Astrocyte (in vitro differentiated cells and primary cell): ENCODE measurements around the gene C1QTNF1. TPM values are rescaled to one million over a fixed set of nuclear protein-coding genes. Genes with fewer than 3 reads are reported as not detected.

ENCODE experiments used
- DNase-seq: peaks from one replicate; pipeline ENCODE4 v3.0.0-alpha.2; 2010; ENCODE audit warnings: low read depth
- FAIRE-seq: peaks from 2 replicates; lab custom pipeline; 2011; peaks lifted over from hg19 to GRCh38; lab: Jason Lieb, UNC
- H2AFZ ChIP-seq: 2 replicates; pipeline ENCODE4 v1.6.0; 2012; ENCODE audit warnings: low read depth, low read length, inconsistent platforms
- H3K27ac ChIP-seq: 2 replicates; pipeline ENCODE4 v1.5.1; 2011; ENCODE audit warnings: low read depth, low read length, inconsistent platforms
- H3K27me3 ChIP-seq: 2 replicates; pipeline ENCODE4 v1.6.0; 2011; ENCODE audit warnings: low read length, inconsistent platforms; ENCODE audit not compliant: insufficient read depth
- H3K36me3 ChIP-seq: 2 replicates; pipeline ENCODE4 v1.5.1; 2011; ENCODE audit warnings: low read length, inconsistent platforms; ENCODE audit not compliant: insufficient read depth
- H3K4me1 ChIP-seq: 2 replicates; pipeline ENCODE4 v1.5.1; 2011; ENCODE audit warnings: low read length, inconsistent platforms; ENCODE audit not compliant: insufficient read depth
- H3K4me2 ChIP-seq: 2 replicates; pipeline ENCODE4 v1.6.0; 2012; ENCODE audit warnings: low read length, inconsistent platforms
- H3K4me3 ChIP-seq: 2 replicates; pipeline ENCODE4 v1.5.1; 2011; ENCODE audit warnings: low read depth, mild to moderate bottlenecking, low read length, inconsistent platforms; ENCODE audit not compliant: insufficient read depth
- H3K79me2 ChIP-seq: 2 replicates; pipeline ENCODE4 v1.6.0; 2012; ENCODE audit warnings: mild to moderate bottlenecking, low read length, inconsistent platforms; ENCODE audit not compliant: insufficient read depth
- H3K9ac ChIP-seq: 2 replicates; pipeline ENCODE4 v1.6.0; 2012; ENCODE audit warnings: mild to moderate bottlenecking, low read length, inconsistent platforms
- H3K9me3 ChIP-seq: 2 replicates; pipeline ENCODE4 v1.5.1; 2012; ENCODE audit warnings: low read depth, mild to moderate bottlenecking, low read length, inconsistent platforms; ENCODE audit not compliant: insufficient read depth
- H4K20me1 ChIP-seq: 2 replicates; pipeline ENCODE4 v1.6.0; 2012; ENCODE audit warnings: low read length, inconsistent platforms; ENCODE audit not compliant: insufficient read depth
- H3K27ac Mint-ChIP-seq: one replicate; pipeline ENCODE4 v1.8.0; 2021; ENCODE audit warnings: mild to moderate bottlenecking, mixed read lengths; ENCODE audit not compliant: unreplicated experiment
- H3K27me3 Mint-ChIP-seq: one replicate; pipeline ENCODE4 v1.8.0; 2021; ENCODE audit warnings: low read depth, mixed read lengths; ENCODE audit not compliant: unreplicated experiment
- H3K36me3 Mint-ChIP-seq: one replicate; pipeline ENCODE4 v1.8.0; 2021; ENCODE audit warnings: low read depth, mixed read lengths; ENCODE audit not compliant: unreplicated experiment
- H3K4me1 Mint-ChIP-seq: one replicate; pipeline ENCODE4 v1.8.0; 2021; ENCODE audit warnings: low read depth, mixed read lengths; ENCODE audit not compliant: unreplicated experiment
- H3K4me3 Mint-ChIP-seq: one replicate; pipeline ENCODE4 v1.8.0; 2021; ENCODE audit warnings: mild to moderate bottlenecking, moderate library complexity, mixed read lengths; ENCODE audit not compliant: unreplicated experiment
- H3K9me3 Mint-ChIP-seq: one replicate; pipeline ENCODE4 v1.8.0; 2021; ENCODE audit warnings: mild to moderate bottlenecking, mixed read lengths; ENCODE audit not compliant: unreplicated experiment
- EZH2 ChIP-seq: IDR thresholded peaks from 2 replicates; pipeline ENCODE4 v1.6.1; 2012; ENCODE audit warnings: mild to moderate bottlenecking, low read length, inconsistent platforms; ENCODE audit not compliant: insufficient read depth
- total RNA-seq: library from RNA; stranded (reverse); gene quantifications from 2 replicates; pipeline ENCODE4 v1.2.1, GENCODE V29; 2021
- TF ChIP-seq, protein P1 (sequence below): IDR thresholded peaks from 2 replicates; pipeline ENCODE4 v1.5.1; 2011; ENCODE audit warnings: low read depth, mild to moderate bottlenecking, inconsistent platforms, low read length, moderate library complexity; ENCODE audit not compliant: insufficient read depth

Gene C1QTNF1
- total RNA-seq, 1 donor from 2014 or later: 2.2 TPM

DNA sequence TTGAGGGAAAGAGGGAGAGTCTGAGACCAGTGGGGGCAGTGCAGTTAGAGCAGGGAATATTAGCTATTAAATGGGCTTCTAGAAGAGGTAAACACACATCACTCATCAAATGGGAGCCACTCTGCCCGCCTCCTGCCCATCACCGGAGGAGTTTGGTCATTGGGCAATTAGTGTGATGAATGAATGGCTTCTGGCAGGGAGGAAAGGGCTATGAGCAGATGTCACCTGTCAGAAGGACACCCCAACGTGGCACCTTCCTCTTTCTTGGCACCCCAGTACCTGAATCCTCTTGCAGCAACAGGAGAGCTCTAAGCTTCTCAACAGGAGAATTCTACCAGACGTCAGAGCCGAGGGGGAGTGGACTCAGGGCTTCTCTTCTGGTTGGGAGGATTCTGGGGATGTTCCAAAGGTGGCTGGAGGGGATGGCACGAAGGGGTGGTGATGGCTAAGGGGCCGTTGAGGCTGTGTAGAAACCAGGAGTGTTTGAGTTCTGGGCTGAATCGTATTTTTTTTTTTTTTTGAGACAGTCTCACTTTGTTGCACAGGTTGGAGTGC lies 11.0 kb downstream of the C1QTNF1 start:
- no peak overlapping the region for H3K4me2 ChIP-seq
- DNase-seq: no peak
- peaks cover 26% of the 10 kb centered on the region for H3K27me3 Mint-ChIP-seq
- H3K9ac ChIP-seq: no peak overlapping the region
- H3K27me3 ChIP-seq: peaks cover 7% of the 10 kb centered on the region
- H3K27ac Mint-ChIP-seq: no peak overlapping the region
- no peak overlapping the region for H3K4me3 ChIP-seq
- H3K4me3 Mint-ChIP-seq: no peak overlapping the region
- H3K79me2 ChIP-seq: no peaks in the 10 kb centered on the region
- H3K36me3 Mint-ChIP-seq: no peaks in the 10 kb centered on the region
- H3K4me1 Mint-ChIP-seq: no peaks in the 10 kb centered on the region
- no peak overlapping the region for H2AFZ ChIP-seq
- no peaks in the 10 kb centered on the region for H3K9me3 ChIP-seq
- no peaks in the 10 kb centered on the region for H3K36me3 ChIP-seq
- H3K4me1 ChIP-seq: peaks cover 11% of the 10 kb centered on the region
- no peak overlapping the region for H3K27ac ChIP-seq
- no peak for TF ChIP-seq EZH2
- TF ChIP-seq, protein P1, sequence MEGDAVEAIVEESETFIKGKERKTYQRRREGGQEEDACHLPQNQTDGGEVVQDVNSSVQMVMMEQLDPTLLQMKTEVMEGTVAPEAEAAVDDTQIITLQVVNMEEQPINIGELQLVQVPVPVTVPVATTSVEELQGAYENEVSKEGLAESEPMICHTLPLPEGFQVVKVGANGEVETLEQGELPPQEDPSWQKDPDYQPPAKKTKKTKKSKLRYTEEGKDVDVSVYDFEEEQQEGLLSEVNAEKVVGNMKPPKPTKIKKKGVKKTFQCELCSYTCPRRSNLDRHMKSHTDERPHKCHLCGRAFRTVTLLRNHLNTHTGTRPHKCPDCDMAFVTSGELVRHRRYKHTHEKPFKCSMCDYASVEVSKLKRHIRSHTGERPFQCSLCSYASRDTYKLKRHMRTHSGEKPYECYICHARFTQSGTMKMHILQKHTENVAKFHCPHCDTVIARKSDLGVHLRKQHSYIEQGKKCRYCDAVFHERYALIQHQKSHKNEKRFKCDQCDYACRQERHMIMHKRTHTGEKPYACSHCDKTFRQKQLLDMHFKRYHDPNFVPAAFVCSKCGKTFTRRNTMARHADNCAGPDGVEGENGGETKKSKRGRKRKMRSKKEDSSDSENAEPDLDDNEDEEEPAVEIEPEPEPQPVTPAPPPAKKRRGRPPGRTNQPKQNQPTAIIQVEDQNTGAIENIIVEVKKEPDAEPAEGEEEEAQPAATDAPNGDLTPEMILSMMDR: no peak
- H4K20me1 ChIP-seq: no peaks in the 10 kb centered on the region
- H3K9me3 Mint-ChIP-seq: peaks cover 4% of the 10 kb centered on the region
- FAIRE-seq: no peak

DNA sequence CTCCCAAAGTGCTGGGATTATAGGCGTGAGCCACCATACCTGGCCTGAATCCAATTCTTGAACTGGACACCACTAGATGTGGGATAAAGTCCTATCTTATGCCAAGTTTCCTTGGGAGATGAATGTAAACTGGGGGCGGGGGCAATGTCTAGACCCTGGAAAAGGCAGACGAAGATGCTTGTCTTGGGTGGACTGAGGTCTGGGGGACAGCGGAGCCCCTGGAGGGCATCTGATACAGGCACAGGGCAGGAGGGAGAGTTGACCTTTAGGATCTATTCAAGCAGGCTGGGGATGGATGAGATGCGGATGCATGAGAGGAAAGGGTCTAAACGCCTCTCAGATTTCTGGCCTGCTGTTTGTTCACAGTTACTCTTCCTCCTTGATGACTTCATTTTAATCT lies 11.7 kb downstream of the C1QTNF1 start:
- Histone ChIP-seq H2AFZ (no peak overlapping the region), H4K20me1 (no peaks in the 10 kb centered on the region), H3K4me2 (no peak overlapping the region), H3K9me3 (no peaks in the 10 kb centered on the region), H3K79me2 (no peaks in the 10 kb centered on the region), H3K4me3 (no peak overlapping the region), H3K9ac (no peak overlapping the region), H3K4me1 (peaks cover 11% of the 10 kb centered on the region), H3K36me3 (no peaks in the 10 kb centered on the region), H3K27me3 (peaks cover 5% of the 10 kb centered on the region), H3K27ac (no peak overlapping the region)
- FAIRE-seq: no peak
- no peak overlapping the region for H3K4me3 Mint-ChIP-seq
- no peaks in the 10 kb centered on the region for H3K4me1 Mint-ChIP-seq
- no peaks in the 10 kb centered on the region for H3K36me3 Mint-ChIP-seq
- no peak overlapping the region for H3K27ac Mint-ChIP-seq
- TF ChIP-seq, protein P1: no peak
- no peak for TF ChIP-seq EZH2
- H3K9me3 Mint-ChIP-seq: peaks cover 2% of the 10 kb centered on the region
- peaks cover 21% of the 10 kb centered on the region for H3K27me3 Mint-ChIP-seq
- no peak for DNase-seq

DNA sequence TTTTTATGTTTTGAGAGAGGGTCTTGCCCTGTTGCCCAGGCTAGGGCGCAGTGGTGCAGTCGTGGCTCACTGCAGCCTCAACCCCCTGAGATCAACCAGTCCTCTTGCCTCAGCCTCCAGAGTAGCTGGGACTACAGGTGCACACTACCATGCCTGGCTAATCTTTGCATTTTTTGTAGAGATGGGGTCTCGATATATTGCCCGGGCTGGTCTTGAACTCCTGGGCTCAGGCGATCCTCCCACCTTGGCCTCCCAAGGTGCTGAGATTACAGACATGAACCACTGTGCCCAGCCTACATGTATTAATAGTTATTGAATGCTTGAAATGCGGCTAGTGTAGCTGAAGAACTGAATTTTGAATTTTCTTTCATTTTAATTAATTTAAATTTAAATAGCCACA lies 12.2 kb downstream of the C1QTNF1 start:
- no peaks in the 10 kb centered on the region for H3K9me3 ChIP-seq
- no peak overlapping the region for H3K9ac ChIP-seq
- TF ChIP-seq EZH2: no peak
- TF ChIP-seq, protein P1: no peak
- H3K27me3 Mint-ChIP-seq: peaks cover 22% of the 10 kb centered on the region
- H3K9me3 Mint-ChIP-seq: peaks cover 2% of the 10 kb centered on the region
- no peak overlapping the region for H2AFZ ChIP-seq
- peaks cover 5% of the 10 kb centered on the region for H3K27me3 ChIP-seq
- DNase-seq (no peak), FAIRE-seq (no peak)
- no peak overlapping the region for H3K4me3 ChIP-seq
- H3K4me1 Mint-ChIP-seq: no peaks in the 10 kb centered on the region
- no peaks in the 10 kb centered on the region for H3K36me3 ChIP-seq
- H3K79me2 ChIP-seq: no peaks in the 10 kb centered on the region
- peaks cover 11% of the 10 kb centered on the region for H3K4me1 ChIP-seq
- H3K27ac ChIP-seq: no peak overlapping the region
- H4K20me1 ChIP-seq: no peaks in the 10 kb centered on the region
- H3K36me3 Mint-ChIP-seq: no peaks in the 10 kb centered on the region
- H3K4me2 ChIP-seq: no peak overlapping the region
- H3K27ac Mint-ChIP-seq: no peak overlapping the region
- no peak overlapping the region for H3K4me3 Mint-ChIP-seq
